ENCODE results near the gene IKZF1.

Gene IKZF1

GRCh38 chr7:50362712-50363282, 58.3 kb downstream of the IKZF1 start:
- no peaks in the 10 kb centered on the region for H3K9me3 ChIP-seq (ENCODE audit: severe bottlenecking)
- ATAC-seq (ENCODE audit: low read depth) (no peak), DNase-seq (ENCODE audit: low spot score) (no peak)
- TF ChIP-seq CTCF (IDR thresholded peaks at IDR 0.05; ENCODE audit: poor library complexity, severe bottlenecking): no peak
- no peaks in the 10 kb centered on the region for H3K36me3 ChIP-seq (ENCODE audit: low read depth)
- H3K4me1 ChIP-seq (ENCODE audit: insufficient read depth, poor library complexity, severe bottlenecking): no peaks in the 10 kb centered on the region
- no peak overlapping the region for H3K27ac ChIP-seq (ENCODE audit: poor library complexity, severe bottlenecking)
- H3K27me3 ChIP-seq (ENCODE audit: insufficient read depth, poor library complexity, severe bottlenecking): peaks cover 8% of the 10 kb centered on the region
- H3K4me3 ChIP-seq (ENCODE audit: severe bottlenecking): no peak overlapping the region

GRCh38 chr7:50363327-50364060, 59.0 kb downstream of the IKZF1 start:
- ATAC-seq (ENCODE audit: low read depth): no peak
- DNase-seq (ENCODE audit: low spot score): no peak
- Histone ChIP-seq H3K27ac (ENCODE audit: poor library complexity, severe bottlenecking) (no peak overlapping the region), H3K4me3 (ENCODE audit: severe bottlenecking) (no peak overlapping the region), H3K27me3 (ENCODE audit: insufficient read depth, poor library complexity, severe bottlenecking) (peaks cover 8% of the 10 kb centered on the region), H3K4me1 (ENCODE audit: insufficient read depth, poor library complexity, severe bottlenecking) (no peaks in the 10 kb centered on the region), H3K36me3 (ENCODE audit: low read depth) (no peaks in the 10 kb centered on the region), H3K9me3 (ENCODE audit: severe bottlenecking) (no peaks in the 10 kb centered on the region)
- TF ChIP-seq CTCF (IDR thresholded peaks at IDR 0.05; ENCODE audit: poor library complexity, severe bottlenecking): no peak

GRCh38 chr7:50364645-50365044, 60.1 kb downstream of the IKZF1 start:
- H3K4me1 ChIP-seq (ENCODE audit: insufficient read depth, poor library complexity, severe bottlenecking): no peaks in the 10 kb centered on the region
- peaks cover 12% of the 10 kb centered on the region for H3K27me3 ChIP-seq (ENCODE audit: insufficient read depth, poor library complexity, severe bottlenecking)
- TF ChIP-seq CTCF (IDR thresholded peaks at IDR 0.05; ENCODE audit: poor library complexity, severe bottlenecking): no peak
- ATAC-seq (ENCODE audit: low read depth): no peak
- H3K36me3 ChIP-seq (ENCODE audit: low read depth): no peaks in the 10 kb centered on the region
- H3K9me3 ChIP-seq (ENCODE audit: severe bottlenecking): peaks cover 4% of the 10 kb centered on the region
- no peak for DNase-seq (ENCODE audit: low spot score)
- H3K27ac ChIP-seq (ENCODE audit: poor library complexity, severe bottlenecking): no peak overlapping the region
- H3K4me3 ChIP-seq (ENCODE audit: severe bottlenecking): no peak overlapping the region

GRCh38 chr7:50366311-50366710, 61.8 kb downstream of the IKZF1 start:
- Histone ChIP-seq H3K4me3 (ENCODE audit: severe bottlenecking) (no peak overlapping the region), H3K27ac (ENCODE audit: poor library complexity, severe bottlenecking) (no peak overlapping the region), H3K9me3 (ENCODE audit: severe bottlenecking) (peaks cover 4% of the 10 kb centered on the region), H3K27me3 (ENCODE audit: insufficient read depth, poor library complexity, severe bottlenecking) (peaks cover 12% of the 10 kb centered on the region), H3K36me3 (ENCODE audit: low read depth) (no peaks in the 10 kb centered on the region), H3K4me1 (ENCODE audit: insufficient read depth, poor library complexity, severe bottlenecking) (no peaks in the 10 kb centered on the region)
- no peak for TF ChIP-seq CTCF (IDR thresholded peaks at IDR 0.05; ENCODE audit: poor library complexity, severe bottlenecking)
- DNase-seq (ENCODE audit: low spot score) (no peak), ATAC-seq (ENCODE audit: low read depth) (no peak)

- no peaks in the 10 kb centered on the region for H3K4me1 ChIP-seq (ENCODE audit: insufficient read depth, poor library complexity, severe bottlenecking)
- no peak for DNase-seq (ENCODE audit: low spot score)
- no peak for TF ChIP-seq CTCF (IDR thresholded peaks at IDR 0.05; ENCODE audit: poor library complexity, severe bottlenecking)
- H3K4me3 ChIP-seq (ENCODE audit: severe bottlenecking): no peak overlapping the region
- H3K27ac ChIP-seq (ENCODE audit: poor library complexity, severe bottlenecking): no peak overlapping the region
- no peak for ATAC-seq (ENCODE audit: low read depth)
- H3K36me3 ChIP-seq (ENCODE audit: low read depth): no peaks in the 10 kb centered on the region
- H3K27me3 ChIP-seq (ENCODE audit: insufficient read depth, poor library complexity, severe bottlenecking): peaks cover 12% of the 10 kb centered on the region
- peaks cover 4% of the 10 kb centered on the region for H3K9me3 ChIP-seq (ENCODE audit: severe bottlenecking)
Observed at GRCh38 chr7:50367100-50367499, 62.6 kb downstream of the IKZF1 start.
